ENCODE results near the gene CD34. TPM values are rescaled to one million over a fixed set of nuclear protein-coding genes. Genes with fewer than 3 reads are reported as not detected.
A peak's percentile ranks its signal among the peaks of the same experiment; 100 is the strongest.

The CD34 gene
- total and polyA plus RNA-seq, 2 experiments from 2014 or later: 0.27 to 0.29 TPM

- no peak overlapping the region for H3K4me3 ChIP-seq
- no peak for DNase-seq (ENCODE audit: low read depth in 1 of 2, low spot score in 1 of 2)
- H3K4me1 ChIP-seq (ENCODE audit: low read depth): no peaks in the 10 kb centered on the region
- TF ChIP-seq CTCF (IDR thresholded peaks at IDR 0.05; ENCODE audit: low read depth, low read length): no peak
- H3K36me3 ChIP-seq: no peaks in the 10 kb centered on the region
- no peak overlapping the region for H3K27ac ChIP-seq
- H3K9me3 ChIP-seq (ENCODE audit: low read depth): no peaks in the 10 kb centered on the region
- no peaks in the 10 kb centered on the region for H3K27me3 ChIP-seq
Observed at GRCh38 chr1:207845109-207845508, 65.8 kb downstream of the CD34 start.

- Histone ChIP-seq H3K27ac (no peak overlapping the region), H3K4me1 (ENCODE audit: low read depth) (no peaks in the 10 kb centered on the region), H3K36me3 (no peaks in the 10 kb centered on the region), H3K27me3 (no peaks in the 10 kb centered on the region), H3K4me3 (no peak overlapping the region), H3K9me3 (ENCODE audit: low read depth) (no peaks in the 10 kb centered on the region)
- DNase-seq (ENCODE audit: low read depth in 1 of 2, low spot score in 1 of 2): peak in 1 of 2 donors; percentile 60
- TF ChIP-seq CTCF (IDR thresholded peaks at IDR 0.05; ENCODE audit: low read depth, low read length): no peak
Observed at GRCh38 chr1:207844371-207844770, 66.6 kb downstream of the CD34 start.

GRCh38 chr1:207842506-207842905 is 68.4 kb downstream of the CD34 start:
- H3K27ac ChIP-seq: no peak overlapping the region
- TF ChIP-seq CTCF (IDR thresholded peaks at IDR 0.05; ENCODE audit: low read depth, low read length): no peak
- no peak for DNase-seq (ENCODE audit: low read depth in 1 of 2, low spot score in 1 of 2)
- no peak overlapping the region for H3K4me3 ChIP-seq
- no peaks in the 10 kb centered on the region for H3K36me3 ChIP-seq
- H3K4me1 ChIP-seq (ENCODE audit: low read depth): no peaks in the 10 kb centered on the region
- no peaks in the 10 kb centered on the region for H3K27me3 ChIP-seq
- H3K9me3 ChIP-seq (ENCODE audit: low read depth): no peaks in the 10 kb centered on the region

- Histone ChIP-seq H3K9me3 (ENCODE audit: low read depth) (no peaks in the 10 kb centered on the region), H3K36me3 (no peaks in the 10 kb centered on the region), H3K27me3 (no peaks in the 10 kb centered on the region), H3K4me1 (ENCODE audit: low read depth) (no peaks in the 10 kb centered on the region), H3K4me3 (no peak overlapping the region), H3K27ac (no peak overlapping the region)
- TF ChIP-seq CTCF (IDR thresholded peaks at IDR 0.05; ENCODE audit: low read depth, low read length): no peak
- DNase-seq (ENCODE audit: low read depth in 1 of 2, low spot score in 1 of 2): no peak
Observed at GRCh38 chr1:207841901-207842300, 69.0 kb downstream of the CD34 start.

GRCh38 chr1:207841293-207841692 is 69.6 kb downstream of the CD34 start:
- Histone ChIP-seq H3K27me3 (no peaks in the 10 kb centered on the region), H3K4me1 (ENCODE audit: low read depth) (no peaks in the 10 kb centered on the region), H3K27ac (no peak overlapping the region), H3K36me3 (no peaks in the 10 kb centered on the region), H3K4me3 (no peak overlapping the region), H3K9me3 (ENCODE audit: low read depth) (no peaks in the 10 kb centered on the region)
- TF ChIP-seq CTCF (IDR thresholded peaks at IDR 0.05; ENCODE audit: low read depth, low read length): no peak
- no peak for DNase-seq (ENCODE audit: low read depth in 1 of 2, low spot score in 1 of 2)

GRCh38 chr1:207840380-207840779 is 70.5 kb downstream of the CD34 start:
- no peak for DNase-seq (ENCODE audit: low read depth in 1 of 2, low spot score in 1 of 2)
- Histone ChIP-seq H3K4me1 (ENCODE audit: low read depth) (no peaks in the 10 kb centered on the region), H3K27ac (no peak overlapping the region), H3K36me3 (no peaks in the 10 kb centered on the region), H3K9me3 (ENCODE audit: low read depth) (no peaks in the 10 kb centered on the region), H3K4me3 (no peak overlapping the region), H3K27me3 (no peaks in the 10 kb centered on the region)
- TF ChIP-seq CTCF (IDR thresholded peaks at IDR 0.05; ENCODE audit: low read depth, low read length): no peak

Measured in cardiac muscle cell (in vitro differentiated cells and primary cell).